Measurements from ENCODE around the gene TRIP12. TPM values are rescaled to one million over a fixed set of nuclear protein-coding genes. Genes with fewer than 3 reads are reported as not detected.

TRIP12 gene
- total RNA-seq, 2 donors from 2014 or later: 127 to 160 TPM

DNA sequence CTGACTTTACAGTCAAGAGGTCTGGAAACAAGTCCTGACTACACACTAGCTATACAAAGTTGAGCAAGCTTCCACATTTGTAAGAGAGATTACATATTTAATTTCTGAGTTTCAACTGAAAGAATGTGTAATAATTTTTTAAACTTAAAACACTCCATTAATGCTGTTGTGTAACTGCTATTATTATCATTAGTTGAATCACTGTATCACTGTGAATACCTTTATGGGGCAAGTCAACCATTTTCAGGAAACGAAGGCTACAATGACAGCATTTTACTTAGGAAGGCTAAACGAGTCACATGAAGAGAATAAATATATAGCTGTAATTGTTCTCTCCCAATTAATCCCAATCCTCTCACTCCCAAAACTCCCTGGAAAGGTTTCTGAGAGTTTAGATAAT is 46.3 kb downstream of the TRIP12 start:
- Histone ChIP-seq H3K27me3 (replicated peaks; ENCODE audit: insufficient read depth) (no peaks in the 10 kb centered on the region), H3K27ac (no peak overlapping the region), H3K4me3 (no peak overlapping the region), H3K36me3 (peaks cover 11% of the 10 kb centered on the region), H3K4me1 (ENCODE audit: control insufficient read depth in 1 of 2, low read depth in 2 of 2) (peaks cover 9 to 23% of the 10 kb centered on the region in 2 donors), H3K9me3 (no peaks in the 10 kb centered on the region)
- ATAC-seq (ENCODE audit: insufficient number of reproducible peaks, low FRiP score, low read depth) (no peak), DNase-seq (ENCODE audit: low spot score) (no peak)
- TF ChIP-seq, protein P1, sequence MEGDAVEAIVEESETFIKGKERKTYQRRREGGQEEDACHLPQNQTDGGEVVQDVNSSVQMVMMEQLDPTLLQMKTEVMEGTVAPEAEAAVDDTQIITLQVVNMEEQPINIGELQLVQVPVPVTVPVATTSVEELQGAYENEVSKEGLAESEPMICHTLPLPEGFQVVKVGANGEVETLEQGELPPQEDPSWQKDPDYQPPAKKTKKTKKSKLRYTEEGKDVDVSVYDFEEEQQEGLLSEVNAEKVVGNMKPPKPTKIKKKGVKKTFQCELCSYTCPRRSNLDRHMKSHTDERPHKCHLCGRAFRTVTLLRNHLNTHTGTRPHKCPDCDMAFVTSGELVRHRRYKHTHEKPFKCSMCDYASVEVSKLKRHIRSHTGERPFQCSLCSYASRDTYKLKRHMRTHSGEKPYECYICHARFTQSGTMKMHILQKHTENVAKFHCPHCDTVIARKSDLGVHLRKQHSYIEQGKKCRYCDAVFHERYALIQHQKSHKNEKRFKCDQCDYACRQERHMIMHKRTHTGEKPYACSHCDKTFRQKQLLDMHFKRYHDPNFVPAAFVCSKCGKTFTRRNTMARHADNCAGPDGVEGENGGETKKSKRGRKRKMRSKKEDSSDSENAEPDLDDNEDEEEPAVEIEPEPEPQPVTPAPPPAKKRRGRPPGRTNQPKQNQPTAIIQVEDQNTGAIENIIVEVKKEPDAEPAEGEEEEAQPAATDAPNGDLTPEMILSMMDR (IDR thresholded peaks at IDR 0.05): no peak

GRCh38 chr2:229874647-229875046 is 47.2 kb downstream of the TRIP12 start:
- H3K4me3 ChIP-seq: no peak overlapping the region

GRCh38 chr2:229873123-229873581 is 48.7 kb downstream of the TRIP12 start:
- DNase-seq (ENCODE audit: low spot score) (no peak), ATAC-seq (ENCODE audit: insufficient number of reproducible peaks, low FRiP score, low read depth) (no peak)
- Histone ChIP-seq H3K4me1 (ENCODE audit: control insufficient read depth in 1 of 2, low read depth in 2 of 2) (peaks cover 9 to 30% of the 10 kb centered on the region in 2 donors), H3K27me3 (replicated peaks; ENCODE audit: insufficient read depth) (no peaks in the 10 kb centered on the region), H3K36me3 (no peaks in the 10 kb centered on the region), H3K4me3 (no peak overlapping the region), H3K9me3 (no peaks in the 10 kb centered on the region), H3K27ac (no peak overlapping the region)
- TF ChIP-seq, protein P1 (IDR thresholded peaks at IDR 0.05): no peak

More at GRCh38 chr2:229874647-229875046, 47.2 kb downstream of the TRIP12 start:
- DNase-seq (ENCODE audit: low spot score): no peak
- H3K9me3 ChIP-seq: no peaks in the 10 kb centered on the region
- H3K4me1 ChIP-seq (ENCODE audit: control insufficient read depth in 1 of 2, low read depth in 2 of 2): peaks cover 9 to 27% of the 10 kb centered on the region in 2 donors
- no peaks in the 10 kb centered on the region for H3K27me3 ChIP-seq (replicated peaks; ENCODE audit: insufficient read depth)
- TF ChIP-seq, protein P1 (IDR thresholded peaks at IDR 0.05): no peak
- H3K27ac ChIP-seq: no peak overlapping the region
- peaks cover 7% of the 10 kb centered on the region for H3K36me3 ChIP-seq
- no peak for ATAC-seq (ENCODE audit: insufficient number of reproducible peaks, low FRiP score, low read depth)

DNA sequence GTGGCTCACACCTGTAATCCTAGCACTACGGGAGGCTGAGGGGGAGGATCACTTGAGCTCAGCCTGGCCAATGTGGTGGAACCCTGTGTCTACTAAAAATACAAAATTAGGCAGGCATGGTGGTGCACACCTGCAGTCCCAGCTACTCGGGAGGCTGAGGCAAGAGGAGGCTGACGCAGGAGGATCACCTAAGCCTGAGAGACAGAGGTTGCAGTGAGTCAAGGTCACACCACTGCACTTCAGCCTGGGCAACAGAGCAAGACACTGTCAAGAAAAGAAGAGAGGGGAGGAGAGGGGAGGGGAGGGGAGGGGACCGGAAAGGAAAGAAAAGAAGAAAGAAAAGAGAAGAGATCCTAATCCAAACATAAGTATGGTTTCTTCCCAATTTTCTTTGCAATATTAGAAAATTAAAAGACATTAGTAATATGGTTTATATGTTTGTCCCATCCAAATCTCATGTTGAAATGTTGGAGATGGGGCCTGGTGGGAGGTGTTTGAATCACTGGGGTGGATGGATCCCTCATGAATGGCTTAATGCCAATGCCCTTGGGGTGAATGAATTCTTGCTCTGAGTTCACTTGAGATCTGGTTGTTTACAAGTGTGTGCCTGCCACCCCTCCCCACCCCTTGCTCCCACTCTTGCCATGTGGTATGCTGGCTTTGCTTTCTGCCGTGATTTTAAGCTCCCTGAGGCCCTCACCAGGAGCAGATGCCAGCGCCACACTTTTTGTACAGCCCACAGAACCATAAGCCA is 50.7 kb downstream of the TRIP12 start:
- Histone ChIP-seq H3K9me3 (no peaks in the 10 kb centered on the region), H3K27ac (no peak overlapping the region), H3K27me3 (replicated peaks; ENCODE audit: insufficient read depth) (no peaks in the 10 kb centered on the region), H3K4me3 (no peak overlapping the region), H3K36me3 (no peaks in the 10 kb centered on the region), H3K4me1 (ENCODE audit: control insufficient read depth in 1 of 2, low read depth in 2 of 2) (peaks cover 12 to 34% of the 10 kb centered on the region in 2 donors)
- no peak for DNase-seq (ENCODE audit: low spot score)
- no peak for ATAC-seq (ENCODE audit: insufficient number of reproducible peaks, low FRiP score, low read depth)
- TF ChIP-seq, protein P1 (IDR thresholded peaks at IDR 0.05): no peak

DNA sequence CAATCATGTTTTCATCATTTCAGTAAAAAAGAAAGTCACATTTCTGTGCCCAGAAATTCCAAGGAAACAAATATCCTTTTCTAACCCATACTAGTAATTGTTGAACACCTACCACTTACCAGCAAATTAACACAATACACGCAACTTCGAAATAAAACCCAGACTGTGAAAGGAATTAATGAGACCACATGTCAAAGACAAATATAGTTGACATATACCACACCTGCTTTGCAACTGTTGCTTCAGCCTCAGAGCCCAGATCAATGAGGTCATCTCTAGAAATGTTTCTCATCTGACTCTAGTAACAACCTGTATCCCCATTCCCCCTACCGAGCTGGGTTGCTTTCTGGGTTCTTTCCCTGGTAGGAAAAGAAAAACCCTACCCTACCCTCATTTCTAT is 52.6 kb downstream of the TRIP12 start:
- no peak for ATAC-seq (ENCODE audit: insufficient number of reproducible peaks, low FRiP score, low read depth)
- DNase-seq (ENCODE audit: low spot score): no peak
- peaks cover 16 to 43% of the 10 kb centered on the region in 2 donors for H3K4me1 ChIP-seq (ENCODE audit: control insufficient read depth in 1 of 2, low read depth in 2 of 2)
- H3K4me3 ChIP-seq: no peak overlapping the region
- TF ChIP-seq, protein P1 (IDR thresholded peaks at IDR 0.05): no peak
- H3K36me3 ChIP-seq: no peaks in the 10 kb centered on the region
- H3K27ac ChIP-seq: no peak overlapping the region
- no peaks in the 10 kb centered on the region for H3K27me3 ChIP-seq (replicated peaks; ENCODE audit: insufficient read depth)
- H3K9me3 ChIP-seq: no peaks in the 10 kb centered on the region
